ENCODE results near the gene ELL. TPM values are rescaled to one million over a fixed set of nuclear protein-coding genes. Genes with fewer than 3 reads are reported as not detected.
A peak's percentile ranks its signal among the peaks of the same experiment; 100 is the strongest.

The ELL gene
- total RNA-seq, 1 experiment from 2014 or later: 17.0 TPM

DNA sequence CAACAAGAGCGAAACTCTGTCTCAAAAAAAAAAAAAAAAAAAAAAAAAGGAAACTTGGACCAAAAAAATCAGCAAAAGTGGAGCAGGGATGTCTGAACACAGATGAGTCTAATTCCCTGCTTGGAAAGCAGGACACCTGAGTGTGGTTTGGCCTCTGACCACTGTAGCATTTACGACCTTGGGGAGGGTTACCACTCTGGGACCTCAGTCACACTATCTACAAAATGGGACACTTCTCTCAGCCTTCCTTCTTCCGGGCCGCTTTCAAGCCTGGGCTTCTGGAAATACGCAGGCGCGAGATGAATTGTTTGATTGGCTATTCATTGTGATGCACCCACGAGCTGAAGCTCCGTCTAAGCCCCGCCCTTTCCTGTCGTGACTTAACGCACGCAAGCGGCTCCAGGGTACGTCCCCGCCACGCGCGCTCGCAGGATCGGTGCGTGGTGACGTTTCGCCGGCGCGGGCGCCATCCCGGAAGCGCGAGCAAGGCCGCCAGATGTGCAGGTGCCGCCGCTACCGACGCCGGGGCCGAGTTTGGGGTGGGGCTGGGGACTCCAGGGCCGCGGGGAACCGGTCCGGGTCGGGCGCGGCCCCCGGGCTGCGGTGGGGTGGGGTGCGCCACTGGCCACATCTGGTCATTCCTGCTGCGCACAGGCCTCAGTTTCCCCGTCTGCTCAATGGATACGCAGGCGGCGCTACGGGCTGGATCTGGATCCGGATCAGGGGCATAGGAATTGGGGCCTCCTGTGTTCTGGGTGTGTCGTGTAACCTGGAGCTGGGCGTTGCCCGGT lies 35.7 kb upstream of the ELL start, which contains the start of gene KXD1:
Gene KXD1 (plus strand): TSS at position 460 of the 791 bp plus-strand sequence. CDS start 4,187 bp downstream, outside the sequence.
- DNase-seq: peak; percentile 93
- Histone ChIP-seq H3K27ac (ENCODE audit: insufficient read length, low read depth, low read length) (no peak within 1 kb of the TSS), H3K23ac (ENCODE audit: insufficient read length, low read depth, low read length) (no peak within 1 kb of the TSS), H4K20me1 (ENCODE audit: control insufficient read depth, insufficient read depth, insufficient read length) (no peaks in the 10 kb centered on the region), H3K4ac (ENCODE audit: low read depth, low read length) (no peak within 1 kb of the TSS), H3K79me2 (ENCODE audit: insufficient read depth, low read length) (peaks cover 6% of the 10 kb centered on the region; the same call in 1 of the 2 replicates), H3T11ph (ENCODE audit: low read length) (no peak within 1 kb of the TSS), H3K56ac (ENCODE audit: insufficient read length, low read depth, low read length) (no peak within 1 kb of the TSS), H4K91ac (ENCODE audit: insufficient read length, low read depth, low read length) (no peak within 1 kb of the TSS), H2BK120ac (ENCODE audit: low read depth, low read length, poor library complexity, severe bottlenecking) (no peak within 1 kb of the TSS), H3K4me2 (ENCODE audit: insufficient read depth, insufficient read length, low read length) (peak within 1 kb of the TSS; percentile 65), H3K27me3 (ENCODE audit: insufficient read depth, low read length) (no peaks in the 10 kb centered on the region), H2AFZ (ENCODE audit: low read length) (no peak within 1 kb of the TSS), H4K5ac (ENCODE audit: insufficient read length, low read depth, low read length) (no peak within 1 kb of the TSS), H2BK15ac (ENCODE audit: low read depth, low read length) (no peak within 1 kb of the TSS), H2BK20ac (ENCODE audit: low read depth, low read length, poor library complexity, severe bottlenecking) (no peak within 1 kb of the TSS), H2BK12ac (ENCODE audit: insufficient read length, low read depth, low read length) (no peak within 1 kb of the TSS), H3K18ac (ENCODE audit: insufficient read length, low read depth, low read length) (no peak within 1 kb of the TSS), H2AK5ac (ENCODE audit: insufficient read length, low read length) (no peak within 1 kb of the TSS), H3K4me1 (ENCODE audit: insufficient read depth, low read length) (no peaks in the 10 kb centered on the region), H4K8ac (replicated peaks; ENCODE audit: insufficient read length, low read depth, low read length) (no peak within 1 kb of the TSS), H3K23me2 (ENCODE audit: insufficient read length, low read depth, low read length, poor library complexity, severe bottlenecking) (peaks cover 6% of the 10 kb centered on the region), H3K14ac (ENCODE audit: insufficient read depth, low read length) (peak within 1 kb of the TSS; percentile 28; the same call in 1 of the 2 replicates), H3K9ac (ENCODE audit: extremely low read depth, insufficient read length, low read length) (peak within 1 kb of the TSS; percentile 37), H3K79me1 (ENCODE audit: insufficient read depth, low read depth, low read length, poor library complexity, severe bottlenecking) (no peaks in the 10 kb centered on the region), H2BK5ac (ENCODE audit: insufficient read length, low read length) (no peak within 1 kb of the TSS), H3K9me3 (ENCODE audit: control insufficient read depth, low read depth, low read length) (no peaks in the 10 kb centered on the region)
- H3K4me1 Mint-ChIP-seq: peaks cover 5 to 8% of the 10 kb centered on the region in 2 experiments
- H3K27me3 Mint-ChIP-seq (ENCODE audit: low read depth): no peaks in the 10 kb centered on the region
- no peaks in the 10 kb centered on the region for H3K9me3 Mint-ChIP-seq
- H3K36me3 Mint-ChIP-seq (ENCODE audit: insufficient read depth in 1 of 3, low read depth in 3 of 3): peaks cover 0 to 12% (median 11%) of the 10 kb centered on the region in 3 experiments; a peak in 4 of 7 replicates
- peak within 1 kb of the TSS; percentile 88 to 96 for H3K4me3 Mint-ChIP-seq
- H3K27ac Mint-ChIP-seq: peak within 1 kb of the TSS in 2 of 3 experiments; percentile 21 to 82; a peak in 5 of 7 replicates
- no CpG with 5 or more reads among the region's 58 CpGs for WGBS (ENCODE audit: extremely low coverage, insufficient read length, low lambda C conversion rate)
- TF ChIP-seq, protein P1, sequence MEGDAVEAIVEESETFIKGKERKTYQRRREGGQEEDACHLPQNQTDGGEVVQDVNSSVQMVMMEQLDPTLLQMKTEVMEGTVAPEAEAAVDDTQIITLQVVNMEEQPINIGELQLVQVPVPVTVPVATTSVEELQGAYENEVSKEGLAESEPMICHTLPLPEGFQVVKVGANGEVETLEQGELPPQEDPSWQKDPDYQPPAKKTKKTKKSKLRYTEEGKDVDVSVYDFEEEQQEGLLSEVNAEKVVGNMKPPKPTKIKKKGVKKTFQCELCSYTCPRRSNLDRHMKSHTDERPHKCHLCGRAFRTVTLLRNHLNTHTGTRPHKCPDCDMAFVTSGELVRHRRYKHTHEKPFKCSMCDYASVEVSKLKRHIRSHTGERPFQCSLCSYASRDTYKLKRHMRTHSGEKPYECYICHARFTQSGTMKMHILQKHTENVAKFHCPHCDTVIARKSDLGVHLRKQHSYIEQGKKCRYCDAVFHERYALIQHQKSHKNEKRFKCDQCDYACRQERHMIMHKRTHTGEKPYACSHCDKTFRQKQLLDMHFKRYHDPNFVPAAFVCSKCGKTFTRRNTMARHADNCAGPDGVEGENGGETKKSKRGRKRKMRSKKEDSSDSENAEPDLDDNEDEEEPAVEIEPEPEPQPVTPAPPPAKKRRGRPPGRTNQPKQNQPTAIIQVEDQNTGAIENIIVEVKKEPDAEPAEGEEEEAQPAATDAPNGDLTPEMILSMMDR (conservative IDR thresholded peaks at IDR 0.05): no peak
